Stimulated activated CD8-positive, alpha-beta memory T cell treated with anti-CD3 and anti-CD28 coated beads, Interleukin-12 subunit alpha, Interleukin-12 subunit beta, amount 100 ng/mL, for 24 hours (primary cell): ENCODE data around the gene CORO7.

ENCODE experiments used
- DNase-seq: peaks from one replicate; pipeline ENCODE4 v3.0.0-alpha.2; 2020; ENCODE audit errors: extremely low read depth

The CORO7 gene

GRCh38 chr16:4426021-4426684, 9.8 kb upstream of the CORO7 start:
- peak; percentile 9 for DNase-seq

- DNase-seq, result peak; percentile 88
These were observed 9.1 kb upstream of the CORO7 start, which contains the start of gene DNAJA3 for GRCh38 chr16:4425378-4426020. DNAJA3 (plus strand) TSS chr16:4425868; CDS start chr16:4425882, 14 bp downstream.

- DNase-seq, result no peak
These were observed 4.2 kb upstream of the CORO7 start for GRCh38 chr16:4420505-4421105.

GRCh38 chr16:4419402-4419959, 3.1 kb upstream of the CORO7 start:
- no peak for DNase-seq

- no peak for DNase-seq
These were observed 727 bp downstream of the CORO7 start for GRCh38 chr16:4415538-4416199.

GRCh38 chr16:4414187-4414917, 2.0 kb downstream of the CORO7 start:
- DNase-seq, result peak; percentile 58

GRCh38 chr16:4412854-4413253, 3.5 kb downstream of the CORO7 start:
- no peak for DNase-seq

GRCh38 chr16:4412159-4412558, 4.2 kb downstream of the CORO7 start:
- no peak for DNase-seq

GRCh38 chr16:4411684-4412083, 4.7 kb downstream of the CORO7 start:
- DNase-seq, result no peak

GRCh38 chr16:4410335-4411075, 5.9 kb downstream of the CORO7 start:
- no peak for DNase-seq

GRCh38 chr16:4409081-4409932, 7.1 kb downstream of the CORO7 start:
- DNase-seq, result no peak

- no peak for DNase-seq
These were observed 8.1 kb downstream of the CORO7 start for GRCh38 chr16:4408323-4408690.

- no peak for DNase-seq
These were observed 8.7 kb downstream of the CORO7 start for GRCh38 chr16:4407543-4408322.

- DNase-seq, result no peak
These were observed 11.3 kb downstream of the CORO7 start for GRCh38 chr16:4404967-4405696.

- no peak for DNase-seq
These were observed 12.0 kb downstream of the CORO7 start for GRCh38 chr16:4404247-4404966.

GRCh38 chr16:4403133-4403949, 13.1 kb downstream of the CORO7 start:
- DNase-seq, result no peak
